Small intestine (tissue), 4 donors: ENCODE measurements around the gene SLC39A11. TPM values are rescaled to one million over a fixed set of nuclear protein-coding genes. Genes with fewer than 3 reads are reported as not detected.

Experiments
- polyA plus RNA-seq, 4 donors: library from polyadenylated mRNA; stranded (reverse) in 3 of 4; unstranded in 1 of 4; fragments of 200-250 nt in 3 of 4; fragments of 120-200 nt in 1 of 4; gene quantifications; one replicate each; pipeline versions ENCODE4 v1.2.1 to v1.2.3, GENCODE V29; 2013
- donor health status: healthy with polysubstance abuse.
- donor health status: Bipolar disorder and iron deficiency.
- donor health status: healthy.

The SLC39A11 gene
- polyA plus RNA-seq, 4 donors: 2.7 to 53.7 (median 11.3) TPM

Other genes with a start within 250 kb of the SLC39A11 start
- 1 to 10 TPM in 2 of 4 donors, under 1 TPM in 2; 0.22 to 2.0 (median 0.88) TPM for gene SSTR2, start 72.3 kb upstream of the SLC39A11 start, polyA plus RNA-seq
- 10 to 100 TPM in 3 of 4 donors, 1 to 10 TPM in 1; 9.2 to 30.9 (median 16.4) TPM for gene COG1, start 100.4 kb upstream of the SLC39A11 start, polyA plus RNA-seq
- under 1 TPM in 1 of 4 donors, not detected in 3; 0.15 TPM for gene CPSF4L, start 169.2 kb upstream of the SLC39A11 start, polyA plus RNA-seq
- gene CDC42EP4, start 219.3 kb upstream of the SLC39A11 start, polyA plus RNA-seq: 10 to 100 TPM; 46.5 to 64.9 (median 59.1) TPM